Left lobe of liver (tissue), 1 donor: Measurements from ENCODE around the gene ADCY10. TPM values are rescaled to one million over a fixed set of nuclear protein-coding genes. Genes with fewer than 3 reads are reported as not detected.

Source experiments
- total RNA-seq: library from RNA; stranded (reverse); gene quantifications from one replicate; pipeline ENCODE4 v1.2.1, GENCODE V29; 2021
- donor health status: DM: no; HTN: yes; CAD: no.

The ADCY10 gene
- total RNA-seq, 1 donor from 2014 or later: 5.5 TPM

Other genes with a start within 250 kb of the ADCY10 start
- gene MPZL1, start 192.2 kb downstream of the ADCY10 start, total RNA-seq: 17.8 TPM
- gene DCAF6, start 22.5 kb upstream of the ADCY10 start, total RNA-seq: 49.0 TPM
- 158 TPM for gene MPC2, start 22.9 kb upstream of the ADCY10 start, total RNA-seq
- 0.38 TPM for gene GPR161, start 222.8 kb upstream of the ADCY10 start, total RNA-seq